PC-3 (cell line): Measurements from ENCODE around the gene HERC5. TPM values are rescaled to one million over a fixed set of nuclear protein-coding genes. Genes with fewer than 3 reads are reported as not detected.
"Not testable (repeated sequence)": the region's sequence is repeated elsewhere in the genome, so short reads cannot be mapped to it uniquely, and the experiment has no call there.

Experiments used
- ATAC-seq: fragments of 200-7000 bp; cut with Tn5 transposase; 2 replicates; pipeline ENCODE4 v1.9.1; 2020; ENCODE audit warnings: mild to moderate bottlenecking, moderate library complexity
- BruUV-seq: library from RNA; stranded (reverse); fragments of 400-500 nt; replicated peaks from 2 replicates; lab custom pipeline; 2021; lab: Mats Ljungman, UMichigan
- CTCF ChIA-PET: fragments of 300-600 bp; sonication (Branson Sonifier 250); formaldehyde crosslinking; loops from one replicate; lab custom pipeline; 2022; ENCODE audit warnings: antibody characterized with exemption; lab: Charles Lee
- POLR2A ChIA-PET: fragments of 300-600 bp; sonication (Branson Sonifier 250); formaldehyde crosslinking; loops from one replicate; lab custom pipeline; 2022; ENCODE audit warnings: antibody characterized with exemption; ENCODE audit not compliant: unreplicated experiment; lab: Charles Lee
- DNase-seq: peaks from one replicate; pipeline ENCODE4 v3.0.0-alpha.2; 2015
- H2AFZ ChIP-seq: fragments of 300-600 bp; sonication (generic); 2 replicates; pipeline ENCODE4 v1.6.0; 2016; ENCODE audit warnings: antibody characterized with exemption, low read length
- H3F3A ChIP-seq: fragments of 300-600 bp; sonication (generic); one replicate; pipeline ENCODE4 v1.6.0; 2017; ENCODE audit warnings: antibody characterized with exemption, low read length, control low read depth, mild to moderate bottlenecking; ENCODE audit not compliant: unreplicated experiment
- H3K27ac ChIP-seq: fragments of 300-600 bp; sonication (generic); 2 replicates; pipeline ENCODE4 v1.5.1; 2016; ENCODE audit warnings: mild to moderate bottlenecking, low read length
- H3K27me3 ChIP-seq: fragments of 300-600 bp; sonication (generic); 2 replicates; pipeline ENCODE4 v1.6.1; 2016; ENCODE audit warnings: low read length, mixed read lengths
- H3K36me3 ChIP-seq: fragments of 300-600 bp; sonication (generic); 2 replicates; pipeline ENCODE4 v1.6.1; 2016; ENCODE audit warnings: low read depth, mixed run types, low read length, mixed read lengths
- H3K4me1 ChIP-seq: fragments of 300-600 bp; sonication (generic); 2 replicates; pipeline ENCODE4 v1.5.1; 2016; ENCODE audit warnings: low read length; ENCODE audit not compliant: insufficient read depth
- H3K4me2 ChIP-seq: fragments of 300-600 bp; sonication (generic); 2 replicates; pipeline ENCODE4 v1.6.0; 2016; ENCODE audit warnings: low read length
- H3K4me3 ChIP-seq: fragments of 300-600 bp; sonication (generic); 2 replicates; pipeline ENCODE4 v1.5.1; 2016; ENCODE audit warnings: mild to moderate bottlenecking, low read length, mixed read lengths
- H3K79me2 ChIP-seq: fragments of 300-600 bp; sonication (generic); 2 replicates; pipeline ENCODE4 v1.6.1; 2017; ENCODE audit warnings: low read length, mixed read lengths
- H3K9ac ChIP-seq: fragments of 300-600 bp; sonication (generic); 2 replicates; pipeline ENCODE4 v1.6.0; 2016; ENCODE audit warnings: mild to moderate bottlenecking, low read length
- H3K9me2 ChIP-seq: fragments of 300-600 bp; sonication (generic); replicated peaks from 2 replicates; pipeline ENCODE4 v1.6.1; 2016; ENCODE audit warnings: mixed run types, low read length, mixed read lengths
- H3K9me3 ChIP-seq: fragments of 300-600 bp; sonication (generic); 2 replicates; pipeline ENCODE4 v1.6.1; 2016; ENCODE audit warnings: low read length, mixed read lengths
- H4K20me1 ChIP-seq: fragments of 300-600 bp; sonication (generic); 2 replicates; pipeline ENCODE4 v1.6.1; 2016; ENCODE audit warnings: low read length, mixed read lengths
- EZH2 ChIP-seq: fragments of 300-600 bp; sonication (generic); IDR thresholded peaks from one replicate; pipeline ENCODE4 v1.6.1; 2017; ENCODE audit warnings: antibody characterized with exemption, mild to moderate bottlenecking, low read length; ENCODE audit not compliant: unreplicated experiment
- EZH2phosphoT487 ChIP-seq: fragments of 300-600 bp; sonication (generic); IDR thresholded peaks from 2 replicates; pipeline ENCODE4 v1.6.1; 2018; ENCODE audit warnings: mild to moderate bottlenecking, antibody characterized with exemption, low read length, borderline replicate concordance
- intact Hi-C: fragments of 100-400 bp; cut with micrococcal nuclease; formaldehyde crosslinking; loops from 2 replicates; pipeline ENCODE4 v1.9.0; 2023
- total RNA-seq: library from RNA; depleted of rRNA; stranded (reverse); fragments of >200 nt; gene quantifications from 2 replicates; pipeline ENCODE4 v1.2.3, GENCODE V29; 2014
- TF ChIP-seq, protein P1 (sequence below): fragments of 300-600 bp; sonication (generic); conservative IDR thresholded peaks from 2 replicates; pipeline ENCODE4 v1.5.1; 2017; ENCODE audit warnings: antibody characterized with exemption, low read depth, mild to moderate bottlenecking, low read length

The HERC5 gene
- total RNA-seq, 1 experiment from 2014 or later: 2.6 TPM

DNA sequence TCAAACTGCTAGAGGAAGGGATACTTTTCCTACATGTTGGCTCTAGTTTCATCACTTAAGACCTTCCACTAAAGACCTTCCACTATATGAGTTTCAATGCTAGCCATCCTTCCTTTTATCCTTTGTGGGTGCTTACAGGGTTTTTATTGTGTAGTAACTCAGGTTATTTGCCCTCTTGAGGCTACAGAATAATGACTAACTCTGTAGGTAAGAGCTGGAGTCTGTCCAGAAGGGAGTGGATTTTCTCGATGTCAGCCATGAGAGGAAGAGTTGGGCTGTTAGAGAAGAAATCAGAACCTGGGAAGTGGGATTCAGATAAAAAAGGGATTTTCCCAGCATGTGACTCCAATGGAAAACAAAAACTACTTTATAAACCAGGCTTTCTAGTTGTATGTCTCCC lies 27.5 kb upstream of the HERC5 start:
- no peak overlapping the region for H3K9ac ChIP-seq
- no peaks in the 10 kb centered on the region for H3K27me3 ChIP-seq
- H3K27ac ChIP-seq: no peak overlapping the region
- H2AFZ ChIP-seq: 0 out of 2 replicates have a peak overlapping the region, but pooled peaks have one; percentile 20
- intact Hi-C loops: no loop called here
- DNase-seq: peak; percentile 70
- H3K36me3 ChIP-seq: no peaks in the 10 kb centered on the region
- no peaks in the 10 kb centered on the region for H3K79me2 ChIP-seq
- no peaks in the 10 kb centered on the region for H4K20me1 ChIP-seq
- ChIA-PET POLR2A (no interaction called here), CTCF (no interaction called here)
- H3K4me1 ChIP-seq: peaks cover 12% of the 10 kb centered on the region
- TF ChIP-seq, protein P1, sequence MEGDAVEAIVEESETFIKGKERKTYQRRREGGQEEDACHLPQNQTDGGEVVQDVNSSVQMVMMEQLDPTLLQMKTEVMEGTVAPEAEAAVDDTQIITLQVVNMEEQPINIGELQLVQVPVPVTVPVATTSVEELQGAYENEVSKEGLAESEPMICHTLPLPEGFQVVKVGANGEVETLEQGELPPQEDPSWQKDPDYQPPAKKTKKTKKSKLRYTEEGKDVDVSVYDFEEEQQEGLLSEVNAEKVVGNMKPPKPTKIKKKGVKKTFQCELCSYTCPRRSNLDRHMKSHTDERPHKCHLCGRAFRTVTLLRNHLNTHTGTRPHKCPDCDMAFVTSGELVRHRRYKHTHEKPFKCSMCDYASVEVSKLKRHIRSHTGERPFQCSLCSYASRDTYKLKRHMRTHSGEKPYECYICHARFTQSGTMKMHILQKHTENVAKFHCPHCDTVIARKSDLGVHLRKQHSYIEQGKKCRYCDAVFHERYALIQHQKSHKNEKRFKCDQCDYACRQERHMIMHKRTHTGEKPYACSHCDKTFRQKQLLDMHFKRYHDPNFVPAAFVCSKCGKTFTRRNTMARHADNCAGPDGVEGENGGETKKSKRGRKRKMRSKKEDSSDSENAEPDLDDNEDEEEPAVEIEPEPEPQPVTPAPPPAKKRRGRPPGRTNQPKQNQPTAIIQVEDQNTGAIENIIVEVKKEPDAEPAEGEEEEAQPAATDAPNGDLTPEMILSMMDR: no peak
- peak; percentile 45 for ATAC-seq
- no peak overlapping the region for H3K4me3 ChIP-seq
- no peaks in the 10 kb centered on the region for H3K9me2 ChIP-seq
- BruUV-seq: no TSS peak
- H3K4me2 ChIP-seq: no peak overlapping the region
- no peaks in the 10 kb centered on the region for H3F3A ChIP-seq
- H3K9me3 ChIP-seq: no peaks in the 10 kb centered on the region

DNA sequence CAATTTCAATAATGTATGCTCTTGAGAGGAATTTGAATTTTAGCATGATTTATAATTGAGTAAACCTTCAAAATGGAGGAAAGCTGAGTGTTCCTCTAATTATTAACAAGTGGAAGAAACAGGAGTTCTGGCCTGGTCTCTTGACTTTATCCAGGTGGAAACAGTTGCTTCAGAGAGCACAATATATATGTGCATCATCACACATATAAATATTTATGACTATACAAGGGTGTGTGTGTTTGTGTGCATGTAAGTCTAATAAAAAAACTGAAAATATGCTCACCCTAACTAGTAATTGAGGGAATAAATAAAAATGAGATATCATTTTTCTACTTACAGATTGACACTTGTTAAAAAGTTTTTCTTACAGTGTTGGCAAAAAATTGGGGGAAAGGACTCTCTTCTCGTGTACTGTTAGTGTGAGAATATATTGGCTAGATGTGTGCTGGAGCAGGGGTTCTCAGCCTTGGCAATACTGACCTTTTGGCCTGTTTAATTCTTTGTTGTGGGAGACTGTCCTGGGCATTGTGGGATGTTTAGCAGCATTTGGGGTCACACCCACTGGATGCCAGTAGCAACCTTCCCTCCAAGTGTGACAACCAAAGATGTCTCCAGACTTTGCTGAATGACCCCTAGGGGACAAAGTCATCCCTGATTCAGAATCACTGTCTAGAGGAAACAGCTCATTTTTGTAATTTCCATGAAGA lies 20.8 kb upstream of the HERC5 start:
- Histone ChIP-seq H3K27me3 (no peaks in the 10 kb centered on the region), H3K4me2 (no peak overlapping the region), H3K9me2 (no peaks in the 10 kb centered on the region), H3K36me3 (no peaks in the 10 kb centered on the region), H3K9ac (no peak overlapping the region), H3K9me3 (no peaks in the 10 kb centered on the region), H3K27ac (no peak overlapping the region), H3F3A (no peaks in the 10 kb centered on the region), H3K79me2 (no peaks in the 10 kb centered on the region), H3K4me3 (no peak overlapping the region), H4K20me1 (no peaks in the 10 kb centered on the region), H2AFZ (no peak overlapping the region), H3K4me1 (no peaks in the 10 kb centered on the region)
- TF ChIP-seq, protein P1: no peak
- TF ChIP-seq EZH2phosphoT487 (no peak), EZH2 (no peak)
- intact Hi-C loops: no loop called here
- POLR2A ChIA-PET: no interaction called here
- no TSS peak for BruUV-seq
- no peak for ATAC-seq
- DNase-seq: no peak
- CTCF ChIA-PET: no interaction called here

DNA sequence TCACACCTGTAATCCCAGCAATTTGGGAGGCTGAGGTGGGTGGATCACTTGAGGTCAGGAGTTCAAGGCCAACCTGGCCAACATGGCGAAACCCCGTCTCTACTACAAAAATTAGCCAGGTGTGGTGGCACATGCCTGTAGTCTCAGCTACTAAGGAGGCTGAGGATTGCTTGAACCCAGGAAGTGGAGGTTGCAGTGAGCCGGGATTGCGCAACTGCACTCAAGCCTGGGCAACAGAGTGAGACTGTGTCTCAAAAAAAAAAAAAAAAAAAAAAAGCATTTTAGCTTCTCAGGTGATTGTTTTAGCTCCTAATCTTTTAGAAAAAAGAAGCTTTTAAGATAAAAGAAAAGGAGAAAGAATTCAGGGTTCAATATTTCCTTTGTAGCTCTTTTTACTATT lies 19.0 kb upstream of the HERC5 start:
- H3K27me3 ChIP-seq, H3K79me2 ChIP-seq, H3K9me2 ChIP-seq, POLR2A ChIA-PET, H3K9me3 ChIP-seq, H3K4me2 ChIP-seq, CTCF ChIA-PET, H3K9ac ChIP-seq, H4K20me1 ChIP-seq, BruUV-seq, ATAC-seq, H3K27ac ChIP-seq, H3K4me1 ChIP-seq, intact Hi-C loops, H3K4me3 ChIP-seq, H2AFZ ChIP-seq, H3F3A ChIP-seq, DNase-seq, H3K36me3 ChIP-seq: not testable (repeated sequence)
